RKO (cell line): Measurements from ENCODE around the gene LIMA1.
"Not testable (repeated sequence)": the region's sequence is repeated elsewhere in the genome, so short reads cannot be mapped to it uniquely, and the experiment has no call there.

Experiments
- DNase-seq: peaks from one replicate; pipeline ENCODE4 v3.0.0-alpha.2; 2016; ENCODE audit warnings: low spot score

LIMA1 gene

DNA sequence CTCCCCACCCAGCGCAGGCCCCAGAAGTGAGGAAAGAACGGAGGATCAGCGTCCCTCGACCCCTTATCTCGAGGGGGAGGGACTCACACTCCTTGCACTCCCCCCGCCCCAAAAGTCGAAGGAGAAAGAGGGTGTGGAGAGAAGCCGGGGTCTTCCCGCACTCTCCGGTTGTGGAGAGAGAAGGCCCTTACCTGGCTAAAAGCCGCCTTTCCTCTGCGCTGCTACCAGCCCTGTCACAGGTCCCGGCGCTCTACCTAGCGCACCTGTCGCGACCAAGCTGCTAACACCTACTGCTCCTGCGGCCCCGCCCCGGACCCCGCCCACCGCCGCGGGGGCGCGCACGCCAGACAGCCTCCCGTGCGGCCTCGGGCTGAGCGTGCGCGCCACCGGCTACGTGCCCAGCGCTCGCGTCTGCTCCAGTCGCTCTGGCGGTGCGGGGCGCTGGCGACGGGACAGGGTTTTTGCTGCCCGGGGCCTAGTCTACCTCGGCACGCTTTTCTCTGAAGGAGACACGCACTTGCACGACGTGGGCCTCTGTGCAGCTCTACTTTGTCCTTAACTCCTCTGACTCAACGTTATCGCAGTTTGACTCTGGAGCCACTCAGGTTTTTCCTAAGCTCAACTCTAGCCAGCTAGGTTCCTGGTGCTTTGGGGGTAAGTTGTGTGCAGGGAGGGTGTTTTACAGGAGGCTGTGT is at the start of gene LIMA1:
LIMA1 (minus strand) TSS at position 292 of the 695 bp plus-strand sequence. CDS start 34,769 bp downstream, outside the sequence.
- peak; percentile 89 for DNase-seq

DNA sequence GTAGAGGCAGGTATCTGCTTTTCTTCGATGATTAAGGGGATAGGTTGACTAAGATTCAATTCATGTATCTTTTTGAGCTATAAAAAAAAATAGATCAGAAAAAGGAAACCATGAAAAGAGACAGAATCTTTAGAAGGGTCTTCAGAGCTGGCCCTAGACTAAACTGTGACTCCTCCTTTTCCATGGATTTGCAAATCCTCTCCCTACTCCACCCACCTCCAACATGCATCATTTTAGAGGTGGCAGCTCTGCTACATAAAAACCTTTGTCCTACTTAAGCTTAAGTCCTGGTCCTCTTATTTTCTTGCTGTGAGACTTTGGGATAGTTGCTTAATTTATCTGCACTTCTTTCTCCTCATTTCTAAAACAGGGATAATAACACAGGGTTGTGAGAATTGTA is 48.4 kb upstream of the LIMA1 start:
- no peak for DNase-seq

DNA sequence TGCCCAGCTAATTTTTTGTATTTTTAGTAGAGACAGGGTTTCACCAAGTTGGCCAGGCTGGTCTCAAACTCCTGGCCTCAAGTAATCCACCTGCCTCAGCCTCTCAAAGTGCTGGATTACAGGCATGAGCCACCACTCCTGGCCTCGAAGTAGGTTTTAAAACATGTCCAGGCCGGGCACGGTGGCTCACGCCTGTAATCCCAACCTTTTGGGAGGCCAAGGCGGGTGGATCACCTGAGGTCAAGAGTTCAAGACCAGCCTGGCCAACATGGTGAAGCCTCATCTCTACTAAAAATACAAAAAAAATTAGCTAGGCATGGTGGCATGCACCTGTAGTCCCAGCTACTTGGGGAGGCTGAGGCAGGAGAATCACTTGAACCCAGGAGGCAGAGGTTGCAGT is 45.3 kb upstream of the LIMA1 start:
- DNase-seq = not testable (repeated sequence)

DNA sequence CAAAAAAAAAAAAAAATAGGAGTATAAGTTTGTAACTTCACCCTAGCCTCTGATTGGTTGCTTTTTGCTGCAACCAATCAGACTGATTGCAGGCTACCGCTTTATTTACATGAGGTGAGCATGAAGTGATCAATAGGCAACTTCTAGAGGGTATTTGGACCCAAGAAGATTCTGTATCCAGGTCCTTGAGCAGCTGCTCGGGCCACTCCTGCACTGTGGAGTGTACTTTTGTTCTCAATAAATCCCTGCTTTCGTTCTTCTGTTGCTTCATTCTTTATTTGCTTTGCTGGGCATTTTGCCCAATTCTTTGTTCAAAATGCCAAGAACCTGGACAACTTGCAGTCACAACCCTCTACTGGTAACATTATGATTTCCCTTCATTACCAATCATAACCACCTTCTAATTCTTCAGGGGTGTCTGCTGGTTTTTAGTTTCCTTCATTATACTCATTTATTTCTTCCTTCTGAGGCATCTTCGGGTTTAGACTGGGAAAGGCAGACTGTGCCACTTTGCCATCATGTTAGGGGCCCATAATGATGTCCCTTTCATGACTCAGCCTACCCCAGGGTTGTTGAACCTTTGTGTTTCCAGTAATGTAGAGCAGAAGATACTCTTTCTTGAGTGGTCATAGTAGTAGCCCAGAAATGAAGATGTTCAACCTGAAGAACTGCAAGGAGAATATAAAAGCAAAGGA is 43.4 kb upstream of the LIMA1 start:
- no peak for DNase-seq

DNA sequence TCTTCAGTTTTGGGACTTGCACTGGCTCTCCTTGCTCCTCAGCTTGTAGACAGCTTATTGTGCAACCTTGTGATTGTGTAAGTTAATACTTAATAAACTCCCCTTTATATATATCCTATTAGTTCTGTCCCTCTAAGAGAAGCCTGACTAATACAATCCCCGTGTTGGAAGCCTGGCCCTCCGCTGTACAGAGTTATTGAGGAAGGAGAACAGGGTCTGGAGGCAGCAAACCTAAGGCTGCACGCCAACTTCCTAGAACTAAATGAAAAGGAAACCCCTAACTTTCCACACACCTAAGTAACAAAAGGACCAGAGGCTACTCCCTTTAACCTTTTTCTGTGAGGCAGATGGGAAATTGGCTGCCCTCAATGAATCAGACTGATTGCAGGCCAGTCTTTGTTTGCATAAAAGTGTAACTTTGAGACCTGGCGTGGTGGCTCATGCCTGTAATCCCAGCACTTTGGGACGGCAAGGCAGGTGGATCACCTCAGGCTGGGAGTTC is 42.6 kb upstream of the LIMA1 start:
- DNase-seq = no peak

DNA sequence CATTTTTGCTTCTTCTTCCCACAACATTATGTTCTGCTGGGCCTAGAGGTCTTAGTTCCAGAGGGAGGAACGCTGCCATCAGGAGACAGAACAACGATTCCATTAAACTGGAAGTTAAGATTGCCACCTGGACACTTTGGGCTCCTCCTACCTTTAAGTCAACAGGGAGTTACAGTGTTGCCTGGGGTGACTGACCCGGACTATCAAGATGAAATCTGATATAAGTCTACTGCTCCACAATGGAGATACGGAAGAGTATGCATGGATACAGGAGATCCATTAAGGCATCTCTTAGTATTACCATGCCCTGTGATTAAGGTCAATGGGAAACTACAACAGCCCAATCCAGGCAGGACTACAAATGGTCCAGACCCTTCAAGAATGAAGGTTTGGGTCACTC is 41.5 kb upstream of the LIMA1 start:
- DNase-seq = not testable (repeated sequence)

DNA sequence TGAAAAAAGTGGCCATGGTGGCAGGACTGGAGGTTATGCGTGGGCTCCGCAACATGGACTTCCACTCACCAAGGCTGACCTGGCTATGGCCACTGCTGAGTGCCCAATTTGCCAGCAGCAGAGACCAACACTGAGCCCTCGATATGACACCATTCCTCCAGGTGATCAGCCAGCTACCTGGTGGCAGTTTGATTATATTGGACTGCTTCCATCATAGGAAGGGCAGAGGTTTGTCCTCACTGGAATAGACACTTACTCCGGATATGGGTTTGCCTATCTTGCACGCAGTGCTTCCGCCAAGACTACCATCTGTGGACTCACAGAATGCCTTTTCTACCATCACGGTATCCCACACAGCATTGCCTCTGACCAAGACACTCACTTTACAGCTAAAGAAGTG is 40.8 kb upstream of the LIMA1 start:
- DNase-seq = not testable (repeated sequence)

DNA sequence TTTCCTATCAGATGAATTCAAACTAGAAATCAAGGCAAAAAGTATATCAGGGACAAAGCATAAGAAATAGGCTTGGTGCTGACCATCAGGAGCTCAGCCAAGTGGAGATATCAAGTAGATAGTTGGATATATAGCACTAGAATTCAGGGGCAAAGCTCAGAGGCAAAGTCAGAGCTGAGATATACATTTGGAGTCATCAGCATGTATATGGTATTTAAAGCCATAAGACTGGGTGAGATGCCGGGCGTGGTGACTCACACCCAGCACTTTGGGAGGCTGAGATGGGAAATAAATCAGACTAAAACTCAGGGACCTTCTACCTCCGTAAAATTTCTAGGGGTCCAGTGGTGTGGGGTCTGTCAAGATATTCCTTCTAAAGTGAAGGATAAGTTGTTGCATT is 38.9 kb upstream of the LIMA1 start:
- DNase-seq = no peak

DNA sequence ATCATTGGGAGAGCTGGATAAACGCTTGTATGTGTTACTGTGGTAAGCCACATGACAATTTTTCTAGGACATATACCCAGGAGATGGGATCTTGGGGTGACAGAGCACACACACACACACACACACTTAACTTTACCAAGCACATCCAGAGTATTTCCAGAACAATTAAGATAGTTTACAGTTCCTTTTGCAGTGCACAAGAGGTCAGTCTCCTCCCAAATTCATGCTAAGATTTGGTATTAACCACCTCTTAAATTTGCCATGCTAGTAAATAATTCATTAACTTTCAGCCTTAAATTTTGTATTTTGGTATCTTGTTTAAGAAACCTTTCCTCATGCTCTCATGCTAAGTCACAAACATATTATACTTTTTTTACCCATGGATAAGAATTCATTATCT is 33.9 kb upstream of the LIMA1 start:
- DNase-seq = no peak

DNA sequence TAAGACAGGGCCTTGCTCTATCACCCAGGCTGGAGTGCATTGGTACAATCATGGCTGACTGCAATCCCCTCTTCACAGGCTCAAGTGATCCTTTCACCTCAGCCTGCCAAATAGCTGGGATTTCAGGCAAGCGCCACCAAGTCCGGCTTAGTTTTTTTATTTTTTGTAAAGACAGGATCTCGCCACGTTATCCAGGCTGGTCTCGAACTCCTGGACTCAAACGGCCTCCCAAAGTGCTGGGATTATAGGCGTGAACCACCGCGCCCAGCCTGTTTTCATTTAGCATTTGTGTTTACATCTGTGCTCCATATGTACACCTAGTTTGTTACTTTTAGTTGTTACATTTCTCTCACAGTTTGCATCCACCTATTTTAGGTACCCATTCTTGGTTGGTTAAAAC is 32.5 kb upstream of the LIMA1 start:
- no peak for DNase-seq

DNA sequence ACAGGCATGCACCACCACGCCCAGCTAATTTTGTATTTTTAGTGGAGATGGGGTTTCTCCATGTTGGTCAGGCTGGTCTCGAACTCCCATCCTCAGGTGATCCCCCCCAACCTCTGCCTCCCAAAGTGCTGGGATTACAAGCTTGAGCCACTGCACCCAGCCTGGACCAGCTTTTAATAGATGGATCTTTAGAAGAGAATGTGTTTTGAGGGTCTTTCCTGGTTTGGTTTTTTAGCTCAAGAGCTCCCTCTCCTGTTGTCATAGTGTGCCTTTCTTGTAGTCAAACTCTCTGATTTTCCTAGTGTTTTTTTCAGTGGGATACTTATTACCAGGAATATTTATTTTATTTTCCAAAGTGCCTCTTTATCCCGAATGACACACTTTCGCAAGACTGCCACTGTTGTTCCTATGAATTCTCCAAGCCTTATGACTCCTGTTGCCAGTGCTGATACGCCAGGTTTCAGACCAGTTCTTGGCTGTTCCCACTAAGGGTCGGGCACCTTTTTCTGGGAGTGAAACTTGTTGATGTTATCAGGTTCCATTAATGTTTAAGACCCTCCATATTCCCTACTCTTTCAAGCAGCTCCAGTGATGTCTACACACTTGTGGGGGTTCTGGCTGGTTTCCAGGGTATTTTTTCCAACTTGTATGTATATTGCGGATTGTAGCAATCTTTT is 31.5 kb upstream of the LIMA1 start:
- peak; percentile 50 for DNase-seq

DNA sequence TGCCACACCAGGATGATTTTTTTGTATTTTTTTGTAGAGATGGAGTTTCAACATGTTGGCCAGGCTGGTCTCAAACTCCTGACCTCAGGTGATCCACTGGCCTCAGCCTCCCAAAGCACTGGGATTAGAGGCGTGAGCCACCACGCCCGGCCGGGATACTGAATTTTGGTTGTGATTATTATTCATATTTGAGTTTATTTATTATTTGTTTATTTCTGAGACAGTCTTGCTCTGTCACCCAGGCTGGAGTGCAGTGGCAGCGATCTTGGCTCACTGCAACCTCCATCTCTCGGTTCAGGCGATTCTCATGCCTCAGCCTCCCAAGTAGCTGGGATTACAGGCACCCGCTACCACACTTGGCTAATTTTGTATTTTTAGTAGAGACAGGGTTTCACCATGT is 30.7 kb upstream of the LIMA1 start:
- DNase-seq = not testable (repeated sequence)

DNA sequence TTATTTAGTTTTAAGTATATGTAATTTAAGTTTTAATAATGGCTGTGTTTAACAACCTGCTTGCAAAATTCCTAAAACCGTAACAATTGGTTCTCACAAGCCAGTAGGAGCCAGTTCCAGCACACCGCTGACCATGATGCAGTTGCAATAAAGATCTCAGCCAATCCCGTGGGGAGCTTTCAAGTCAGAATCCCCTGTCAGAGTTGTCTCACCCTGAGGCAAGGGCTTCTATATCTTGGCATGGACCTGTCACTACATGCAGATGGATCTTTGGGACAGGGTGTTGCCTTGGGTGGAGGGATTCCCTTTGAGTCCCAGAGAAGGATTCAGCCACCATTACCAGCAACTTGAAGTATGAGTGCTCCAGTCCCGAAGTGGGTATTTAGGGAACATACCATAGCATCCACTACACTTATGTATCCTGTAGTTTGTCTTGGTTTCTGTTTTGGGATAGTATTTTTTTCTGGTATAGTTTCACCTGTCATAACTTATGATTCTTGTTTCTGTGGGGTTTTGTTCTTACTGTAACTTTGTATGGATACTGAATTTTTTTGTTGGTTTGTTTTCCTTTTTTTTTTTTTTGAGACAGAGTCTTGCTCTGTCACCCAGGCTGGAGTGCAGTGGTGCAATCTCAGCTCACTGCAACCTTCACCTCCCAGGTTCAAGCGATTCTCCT is 30.1 kb upstream of the LIMA1 start:
- no peak for DNase-seq

DNA sequence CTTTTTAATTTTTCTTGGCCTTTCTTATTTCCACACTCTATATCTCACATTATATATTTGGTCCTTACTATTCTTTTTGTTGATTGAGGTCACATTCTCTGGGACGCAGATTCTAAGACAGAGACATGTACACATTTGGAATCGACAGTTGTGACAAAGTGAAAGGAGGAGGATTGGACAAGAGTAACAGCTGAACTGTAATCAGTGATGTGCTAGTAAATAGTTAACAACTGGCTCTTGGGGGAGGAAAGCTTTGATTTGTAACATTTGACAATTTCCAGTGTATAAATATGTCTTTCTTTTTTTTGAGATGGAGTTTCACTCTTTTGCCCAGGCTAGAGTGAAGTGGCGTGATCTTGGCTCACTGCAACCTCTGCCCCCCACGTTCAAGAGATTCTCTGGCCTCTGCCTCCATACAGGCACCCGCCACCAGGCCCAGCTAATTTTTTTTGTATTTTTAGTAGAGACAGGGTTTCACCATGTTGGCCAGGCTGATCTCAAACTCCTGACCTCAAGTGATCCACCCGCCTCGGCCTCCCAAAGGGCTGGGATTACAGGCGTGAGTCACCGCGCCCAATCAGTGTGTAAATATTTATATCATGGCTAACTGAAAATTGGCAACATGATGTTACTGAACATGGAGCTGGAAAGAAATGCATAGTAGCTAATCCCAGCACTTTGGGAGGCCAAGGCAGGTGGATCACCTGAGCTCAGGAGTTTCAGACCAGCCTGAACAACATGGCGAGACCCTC is 28.7 kb upstream of the LIMA1 start:
- DNase-seq = not testable (repeated sequence)

DNA sequence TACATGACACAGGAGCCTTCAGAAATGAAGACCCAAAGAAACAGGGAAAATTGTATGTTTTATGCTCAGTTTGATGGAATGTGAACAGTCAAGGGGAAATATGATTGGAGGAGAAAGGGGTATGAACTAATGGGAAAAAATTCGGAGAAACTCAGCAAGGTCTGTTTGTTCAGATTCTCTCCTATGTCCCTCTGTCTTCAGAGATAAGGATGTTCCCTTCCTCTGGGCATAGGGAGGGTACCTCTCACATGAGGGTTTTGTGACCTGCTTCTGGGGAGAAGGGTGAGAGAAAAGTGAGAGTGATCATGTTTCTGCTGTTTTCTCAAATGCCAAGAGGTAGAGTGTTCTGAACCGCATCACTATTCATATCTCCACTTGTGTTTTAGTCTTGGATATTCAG is 26.6 kb upstream of the LIMA1 start:
- DNase-seq = no peak

DNA sequence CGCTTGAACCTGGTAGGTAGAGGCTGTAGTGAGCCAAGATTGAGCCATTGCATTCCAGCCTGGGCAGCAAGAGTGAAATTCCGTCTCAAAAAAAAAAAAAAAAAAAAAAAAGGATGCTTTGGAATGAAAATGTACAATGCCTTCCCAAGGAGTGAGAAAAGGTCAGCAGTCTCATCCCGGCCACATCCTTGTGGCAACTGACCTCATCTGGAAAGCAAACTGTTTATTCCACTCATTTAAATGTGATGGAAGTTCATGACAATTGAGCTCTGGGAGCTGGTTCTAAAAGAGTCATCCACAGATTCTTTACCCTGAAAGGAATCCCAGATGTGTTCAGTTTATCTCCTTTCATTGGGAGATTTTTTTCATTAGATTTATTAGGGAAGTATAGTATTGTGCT is 19.4 kb upstream of the LIMA1 start:
- DNase-seq = no peak

DNA sequence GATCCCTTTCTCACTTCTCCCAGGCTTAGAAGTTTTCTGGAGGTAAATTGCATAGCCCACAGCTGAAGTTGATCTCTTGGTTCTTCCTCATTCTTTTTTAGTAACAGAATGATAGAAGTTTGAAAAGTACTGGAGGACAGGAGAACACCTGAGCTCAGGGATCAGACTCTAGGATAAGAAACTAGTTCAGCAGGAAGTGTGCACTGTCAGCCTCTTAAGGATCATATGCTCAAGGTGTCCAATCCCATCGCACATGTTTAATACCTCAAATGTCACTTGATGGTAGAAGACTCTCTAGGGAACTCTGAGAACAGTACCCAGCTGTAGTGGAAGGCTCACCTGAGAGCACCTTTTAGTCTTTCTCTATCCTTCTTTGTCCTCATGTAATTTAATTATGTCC is 14.7 kb upstream of the LIMA1 start:
- no peak for DNase-seq

DNA sequence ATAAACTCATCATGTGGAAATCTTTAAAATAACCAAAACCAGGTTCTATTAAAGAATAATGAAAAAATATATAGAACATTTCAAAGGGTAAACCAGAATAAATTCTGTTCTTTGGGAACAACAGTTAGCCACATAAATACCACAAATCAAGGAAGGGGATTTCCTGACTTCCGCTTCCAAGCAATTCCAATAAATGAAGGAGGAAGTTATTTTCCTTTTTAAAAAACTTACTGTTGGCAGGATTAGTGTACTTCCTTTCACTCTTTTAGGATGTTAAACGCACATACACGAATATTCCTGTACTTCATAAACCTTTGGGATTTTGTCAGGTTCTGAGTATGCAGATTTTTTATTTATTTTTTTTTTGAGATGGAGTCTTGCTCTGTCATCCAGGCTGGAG is 13.7 kb upstream of the LIMA1 start:
- DNase-seq = no peak

DNA sequence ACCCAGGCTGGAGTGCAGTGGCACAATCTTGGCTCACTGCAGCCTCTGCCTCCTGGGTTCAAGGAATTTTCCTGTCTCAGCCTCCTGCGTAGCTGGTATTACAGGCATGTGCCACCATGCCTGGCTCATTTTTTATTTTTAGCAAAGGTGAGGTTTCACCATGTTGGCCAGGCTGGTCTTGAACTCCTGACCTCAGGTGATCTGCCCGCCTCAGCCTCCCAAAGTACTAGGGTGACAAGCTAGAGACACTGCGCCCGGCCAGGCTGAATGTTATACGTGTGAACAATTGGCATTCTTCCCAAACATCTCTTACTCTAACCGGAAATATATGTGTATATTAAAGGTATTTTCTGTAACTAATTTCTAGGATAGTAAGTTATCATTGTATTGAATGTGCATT is 13.2 kb upstream of the LIMA1 start:
- DNase-seq = no peak

DNA sequence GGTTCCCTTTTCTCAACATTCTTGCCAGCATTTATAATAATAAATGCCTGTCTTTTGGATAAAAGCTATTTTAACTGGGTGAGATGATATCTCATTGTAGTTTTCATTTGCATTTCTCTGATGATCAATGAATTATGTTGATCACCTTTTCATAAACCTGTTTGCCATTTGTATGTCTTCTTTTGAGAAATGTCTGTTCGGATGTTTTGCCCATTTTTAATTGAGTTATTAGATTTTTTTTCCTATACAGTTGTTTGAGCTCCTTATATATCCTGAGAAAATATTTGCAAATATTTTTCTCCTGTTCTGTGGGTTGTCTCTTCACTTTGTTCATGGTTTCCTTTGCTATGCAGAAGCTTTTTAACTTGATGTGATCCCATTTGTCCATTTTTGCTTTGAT is 8.1 kb upstream of the LIMA1 start:
- DNase-seq = no peak

DNA sequence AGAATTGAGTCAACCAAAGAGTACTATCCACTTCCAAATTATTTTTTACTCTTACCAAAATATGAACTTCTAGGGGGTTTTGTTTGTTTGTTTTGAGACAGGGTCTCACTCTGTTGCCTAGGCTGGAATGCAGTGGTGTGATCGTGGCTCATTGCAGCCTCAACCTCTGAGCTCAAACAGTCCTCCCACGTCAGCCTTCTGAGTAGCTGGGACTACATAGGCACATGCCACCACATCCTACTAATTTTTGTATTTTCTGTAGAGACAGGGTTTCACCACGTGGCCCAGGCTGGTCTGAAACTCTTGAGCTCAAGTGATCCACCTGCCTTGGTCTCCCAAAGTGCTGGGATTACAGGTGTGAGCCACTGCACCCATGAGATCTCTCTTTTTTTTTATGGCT is 7.4 kb upstream of the LIMA1 start:
- DNase-seq = not testable (repeated sequence)

DNA sequence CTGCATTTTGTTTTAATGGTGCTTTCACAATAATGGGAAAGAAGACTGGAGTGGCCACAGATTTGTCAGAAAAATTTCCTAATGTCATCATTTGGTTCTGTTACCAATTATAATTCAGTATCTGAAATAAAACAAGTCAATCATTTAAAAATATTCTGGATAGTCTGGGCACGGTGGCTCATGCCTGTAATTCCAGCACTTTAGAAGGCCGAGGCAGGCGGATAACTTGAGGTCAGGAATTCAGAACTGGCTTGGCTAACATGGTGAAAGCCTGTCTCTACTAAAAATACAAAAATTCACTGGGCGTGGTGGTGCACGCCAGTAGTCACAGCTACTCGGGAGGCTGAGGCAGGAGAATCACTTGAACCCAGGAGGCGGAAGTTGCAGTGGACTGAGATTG is 4.0 kb upstream of the LIMA1 start:
- no peak for DNase-seq
